ENCODE measurements around the gene FRMD3. TPM values are rescaled to one million over a fixed set of nuclear protein-coding genes. Genes with fewer than 3 reads are reported as not detected.

The FRMD3 gene
- total RNA-seq, 4 donors from 2014 or later: 6.1 to 47.1 (median 11.5) TPM

DNA sequence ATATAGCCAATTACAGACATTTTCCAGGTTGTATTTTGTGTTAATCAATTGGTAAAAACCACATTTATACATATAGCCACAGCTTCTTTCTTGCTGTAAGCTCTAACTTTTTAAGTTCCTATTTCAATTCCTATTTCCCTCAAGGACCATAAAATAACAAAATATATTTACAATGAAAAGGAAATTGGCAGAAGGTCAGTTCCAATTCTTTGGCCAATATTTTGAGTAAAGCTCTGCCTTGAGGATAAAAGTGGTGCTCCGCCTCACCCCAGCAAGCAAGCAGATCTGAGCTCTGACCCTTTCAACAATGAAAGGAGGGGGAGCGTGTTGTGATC is 271.9 kb downstream of the FRMD3 start:
- ATAC-seq (ENCODE audit: low FRiP score) (no peak), DNase-seq (ENCODE audit: low spot score) (no peak)
- TF ChIP-seq, protein P1, sequence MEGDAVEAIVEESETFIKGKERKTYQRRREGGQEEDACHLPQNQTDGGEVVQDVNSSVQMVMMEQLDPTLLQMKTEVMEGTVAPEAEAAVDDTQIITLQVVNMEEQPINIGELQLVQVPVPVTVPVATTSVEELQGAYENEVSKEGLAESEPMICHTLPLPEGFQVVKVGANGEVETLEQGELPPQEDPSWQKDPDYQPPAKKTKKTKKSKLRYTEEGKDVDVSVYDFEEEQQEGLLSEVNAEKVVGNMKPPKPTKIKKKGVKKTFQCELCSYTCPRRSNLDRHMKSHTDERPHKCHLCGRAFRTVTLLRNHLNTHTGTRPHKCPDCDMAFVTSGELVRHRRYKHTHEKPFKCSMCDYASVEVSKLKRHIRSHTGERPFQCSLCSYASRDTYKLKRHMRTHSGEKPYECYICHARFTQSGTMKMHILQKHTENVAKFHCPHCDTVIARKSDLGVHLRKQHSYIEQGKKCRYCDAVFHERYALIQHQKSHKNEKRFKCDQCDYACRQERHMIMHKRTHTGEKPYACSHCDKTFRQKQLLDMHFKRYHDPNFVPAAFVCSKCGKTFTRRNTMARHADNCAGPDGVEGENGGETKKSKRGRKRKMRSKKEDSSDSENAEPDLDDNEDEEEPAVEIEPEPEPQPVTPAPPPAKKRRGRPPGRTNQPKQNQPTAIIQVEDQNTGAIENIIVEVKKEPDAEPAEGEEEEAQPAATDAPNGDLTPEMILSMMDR (IDR thresholded peaks at IDR 0.05): no peak

DNA sequence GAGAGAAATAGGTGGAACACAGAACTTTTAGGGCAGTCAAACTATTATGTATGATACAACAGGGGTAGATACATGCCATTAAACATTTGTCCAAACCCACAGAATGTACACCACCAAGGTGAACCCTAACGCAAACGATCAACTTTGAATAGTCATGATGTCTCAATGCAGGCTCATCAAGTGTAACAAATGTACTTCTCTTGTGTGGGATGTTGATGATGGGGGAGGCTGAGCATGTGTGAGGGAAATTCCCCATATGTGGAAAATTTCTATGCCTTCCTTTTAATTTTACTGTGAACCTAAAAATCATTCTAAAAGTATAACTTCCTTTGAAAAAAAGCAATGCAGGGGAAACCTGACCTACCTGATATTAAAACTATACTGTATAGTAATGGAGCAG is 273.9 kb downstream of the FRMD3 start:
- ATAC-seq (ENCODE audit: low FRiP score) (no peak), DNase-seq (ENCODE audit: low spot score) (no peak)
- TF ChIP-seq, protein P1 (IDR thresholded peaks at IDR 0.05): no peak

DNA sequence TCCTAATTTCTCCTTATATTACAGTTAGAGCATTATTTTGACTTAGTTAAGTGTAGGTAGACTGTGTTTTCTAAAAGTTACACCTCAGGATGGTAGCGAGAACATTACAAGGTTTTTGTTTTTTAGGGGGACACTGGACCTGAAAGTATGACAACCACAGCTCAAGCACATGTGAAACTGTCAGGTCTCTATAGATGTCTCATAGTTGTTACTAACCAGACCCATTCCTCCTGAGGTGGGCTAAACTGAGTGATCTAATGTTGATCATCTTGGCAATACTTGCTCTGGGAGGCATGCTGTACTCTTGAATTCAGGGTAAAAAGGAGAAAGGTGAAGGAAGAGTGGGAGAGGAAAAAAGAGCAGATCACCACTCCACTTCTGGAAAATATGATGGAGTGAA is 278.6 kb downstream of the FRMD3 start:
- DNase-seq (ENCODE audit: low spot score) (no peak), ATAC-seq (ENCODE audit: low FRiP score) (no peak)
- TF ChIP-seq, protein P1 (IDR thresholded peaks at IDR 0.05): no peak

DNA sequence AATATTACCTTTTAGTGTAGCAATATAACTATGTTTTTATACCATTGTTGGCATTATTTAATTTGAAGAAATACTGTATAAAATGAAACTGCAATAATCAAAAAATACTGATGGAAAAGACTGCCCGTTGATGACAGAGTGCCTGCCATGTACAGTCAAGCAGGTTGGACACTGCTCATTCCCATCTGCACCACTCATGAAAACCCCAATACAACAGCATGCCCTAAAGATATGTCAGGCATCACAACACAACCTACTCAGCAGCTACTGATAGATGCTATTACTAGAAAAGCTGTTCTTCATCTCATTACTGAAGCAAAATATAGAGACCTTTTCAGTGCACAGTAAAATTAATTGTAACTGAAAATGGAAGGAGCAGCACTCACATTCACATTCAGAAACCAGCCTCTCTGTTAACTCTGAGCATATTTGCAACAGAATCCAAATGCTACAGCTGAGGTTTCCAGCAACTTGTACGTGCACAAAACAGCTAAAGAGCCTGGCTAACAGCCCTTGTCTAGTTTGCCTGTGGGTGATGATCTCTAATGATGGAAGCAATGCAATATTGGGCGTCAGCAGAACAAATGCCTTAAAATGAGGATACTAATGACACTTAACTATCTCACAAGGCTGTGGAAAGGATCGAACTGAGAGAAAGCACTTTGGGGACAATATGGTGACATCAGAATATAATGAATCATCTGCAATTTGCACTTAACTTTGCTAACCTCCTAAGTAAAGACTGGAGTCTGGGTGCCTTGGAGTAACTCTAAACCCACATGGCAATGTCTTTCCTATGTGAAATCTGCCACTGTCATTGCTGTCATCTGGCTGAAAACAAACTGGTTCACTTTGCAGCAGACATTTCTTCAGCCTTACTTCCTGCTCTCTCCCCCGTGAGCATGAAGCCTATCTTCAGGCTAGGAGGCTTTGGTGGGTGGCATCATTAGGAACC is 280.0 kb downstream of the FRMD3 start:
- TF ChIP-seq, protein P1 (IDR thresholded peaks at IDR 0.05): no peak
- no peak for DNase-seq (ENCODE audit: low spot score)
- no peak for ATAC-seq (ENCODE audit: low FRiP score)

DNA sequence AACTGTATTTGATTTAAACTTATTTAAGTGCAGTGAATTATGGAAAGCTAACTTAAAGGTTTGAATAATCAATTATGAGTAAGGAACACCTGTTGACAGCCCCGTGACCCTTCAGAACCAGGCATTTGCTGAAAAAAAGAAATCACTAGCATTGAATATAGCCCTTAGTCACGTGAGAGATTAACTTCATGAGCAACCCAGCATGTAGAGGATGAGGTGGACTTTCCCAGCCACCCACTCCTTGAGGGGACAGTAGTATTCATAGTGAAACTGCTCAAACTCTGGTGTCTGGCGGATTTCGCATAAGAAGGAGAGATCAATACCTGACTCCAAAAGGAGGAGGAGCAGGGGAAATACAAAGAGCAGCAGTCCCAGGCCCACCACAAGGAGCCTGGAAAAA is 290.5 kb downstream of the FRMD3 start:
- no peak for DNase-seq (ENCODE audit: low spot score)
- TF ChIP-seq, protein P1 (IDR thresholded peaks at IDR 0.05): no peak
- ATAC-seq (ENCODE audit: low FRiP score): no peak

DNA sequence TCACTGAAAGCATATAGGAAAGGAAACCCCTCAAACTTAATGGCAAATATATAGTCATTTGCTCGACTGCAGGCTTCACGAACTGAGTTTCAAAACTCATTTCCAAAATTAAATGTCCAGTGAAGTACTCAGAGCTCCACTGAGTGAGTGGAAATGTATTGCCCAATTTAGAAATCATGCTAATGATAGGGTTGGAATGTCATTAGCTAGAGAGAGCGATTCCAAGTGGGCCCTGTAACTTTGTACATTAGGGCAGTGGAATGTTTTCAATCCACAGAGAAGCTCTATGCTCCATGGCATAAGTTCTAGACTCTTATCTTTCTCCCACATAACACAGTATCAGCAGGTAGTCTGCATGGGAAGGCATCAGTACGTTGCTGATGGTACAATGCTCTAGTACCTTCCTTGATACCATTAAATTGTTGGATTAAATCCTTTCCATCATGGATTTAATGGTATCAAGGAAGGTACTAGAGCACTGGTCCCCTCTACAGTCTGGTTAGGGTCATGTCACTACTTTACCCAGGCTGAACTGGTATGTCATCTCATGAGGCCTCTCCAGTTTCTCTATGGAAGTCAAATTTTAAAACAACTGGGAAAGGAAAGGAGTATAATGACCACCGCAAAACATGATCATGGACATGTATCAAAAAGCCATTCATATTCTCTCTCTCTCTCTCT is 292.1 kb downstream of the FRMD3 start:
- DNase-seq (ENCODE audit: low spot score) (no peak), ATAC-seq (ENCODE audit: low FRiP score) (no peak)
- TF ChIP-seq, protein P1 (IDR thresholded peaks at IDR 0.05): no peak

All from omental fat pad (tissue), 4 donors.